ENCODE results near the gene LRRC63.

DNA sequence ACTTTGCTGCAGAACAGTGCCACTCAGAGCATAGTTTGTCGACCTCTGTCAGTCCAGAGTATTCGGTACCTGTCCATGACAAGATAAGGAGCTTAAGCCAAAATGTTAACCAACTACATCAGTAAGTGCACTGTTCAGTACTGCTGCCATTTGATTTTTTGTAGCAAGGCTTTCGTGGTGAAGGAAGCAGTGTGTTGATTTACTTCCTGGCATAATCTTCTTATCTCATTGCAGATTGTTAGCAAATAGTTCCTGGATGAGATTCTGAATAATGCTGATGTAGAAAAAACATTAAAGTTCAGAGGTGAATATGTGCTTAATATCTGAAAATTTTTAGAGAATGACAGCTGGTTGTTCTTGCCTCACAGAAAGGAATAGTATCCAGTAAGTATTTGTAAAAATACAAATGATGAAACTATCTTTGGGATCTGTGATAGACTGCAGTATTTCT, 85.7 kb downstream of the LRRC63 start:
- TF ChIP-seq, protein P1, sequence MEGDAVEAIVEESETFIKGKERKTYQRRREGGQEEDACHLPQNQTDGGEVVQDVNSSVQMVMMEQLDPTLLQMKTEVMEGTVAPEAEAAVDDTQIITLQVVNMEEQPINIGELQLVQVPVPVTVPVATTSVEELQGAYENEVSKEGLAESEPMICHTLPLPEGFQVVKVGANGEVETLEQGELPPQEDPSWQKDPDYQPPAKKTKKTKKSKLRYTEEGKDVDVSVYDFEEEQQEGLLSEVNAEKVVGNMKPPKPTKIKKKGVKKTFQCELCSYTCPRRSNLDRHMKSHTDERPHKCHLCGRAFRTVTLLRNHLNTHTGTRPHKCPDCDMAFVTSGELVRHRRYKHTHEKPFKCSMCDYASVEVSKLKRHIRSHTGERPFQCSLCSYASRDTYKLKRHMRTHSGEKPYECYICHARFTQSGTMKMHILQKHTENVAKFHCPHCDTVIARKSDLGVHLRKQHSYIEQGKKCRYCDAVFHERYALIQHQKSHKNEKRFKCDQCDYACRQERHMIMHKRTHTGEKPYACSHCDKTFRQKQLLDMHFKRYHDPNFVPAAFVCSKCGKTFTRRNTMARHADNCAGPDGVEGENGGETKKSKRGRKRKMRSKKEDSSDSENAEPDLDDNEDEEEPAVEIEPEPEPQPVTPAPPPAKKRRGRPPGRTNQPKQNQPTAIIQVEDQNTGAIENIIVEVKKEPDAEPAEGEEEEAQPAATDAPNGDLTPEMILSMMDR (tag by site-specific recombination; IDR thresholded peaks at IDR 0.05), result no peak
- TF ChIP-seq ZXDB (tag by site-specific recombination; IDR thresholded peaks at IDR 0.05) (no peak), ZNF398 (tag by site-specific recombination; IDR thresholded peaks at IDR 0.05) (no peak), ZNF558 (tag by site-specific recombination; IDR thresholded peaks at IDR 0.05) (no peak), ZNF121 (tag by site-specific recombination; IDR thresholded peaks at IDR 0.05) (no peak), ZNF776 (tag by site-specific recombination; IDR thresholded peaks at IDR 0.05; ENCODE audit: borderline replicate concordance) (no peak), ZNF629 (tag by site-specific recombination; IDR thresholded peaks at IDR 0.05) (no peak), ZSCAN18 (tag by site-specific recombination; IDR thresholded peaks at IDR 0.05) (no peak), ZNF580 (tag by site-specific recombination; IDR thresholded peaks at IDR 0.05) (no peak)
- TF ChIP-seq, protein P2, sequence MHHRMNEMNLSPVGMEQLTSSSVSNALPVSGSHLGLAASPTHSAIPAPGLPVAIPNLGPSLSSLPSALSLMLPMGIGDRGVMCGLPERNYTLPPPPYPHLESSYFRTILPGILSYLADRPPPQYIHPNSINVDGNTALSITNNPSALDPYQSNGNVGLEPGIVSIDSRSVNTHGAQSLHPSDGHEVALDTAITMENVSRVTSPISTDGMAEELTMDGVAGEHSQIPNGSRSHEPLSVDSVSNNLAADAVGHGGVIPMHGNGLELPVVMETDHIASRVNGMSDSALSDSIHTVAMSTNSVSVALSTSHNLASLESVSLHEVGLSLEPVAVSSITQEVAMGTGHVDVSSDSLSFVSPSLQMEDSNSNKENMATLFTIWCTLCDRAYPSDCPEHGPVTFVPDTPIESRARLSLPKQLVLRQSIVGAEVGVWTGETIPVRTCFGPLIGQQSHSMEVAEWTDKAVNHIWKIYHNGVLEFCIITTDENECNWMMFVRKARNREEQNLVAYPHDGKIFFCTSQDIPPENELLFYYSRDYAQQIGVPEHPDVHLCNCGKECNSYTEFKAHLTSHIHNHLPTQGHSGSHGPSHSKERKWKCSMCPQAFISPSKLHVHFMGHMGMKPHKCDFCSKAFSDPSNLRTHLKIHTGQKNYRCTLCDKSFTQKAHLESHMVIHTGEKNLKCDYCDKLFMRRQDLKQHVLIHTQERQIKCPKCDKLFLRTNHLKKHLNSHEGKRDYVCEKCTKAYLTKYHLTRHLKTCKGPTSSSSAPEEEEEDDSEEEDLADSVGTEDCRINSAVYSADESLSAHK (tag by site-specific recombination; IDR thresholded peaks at IDR 0.05), result no peak
- TF ChIP-seq, protein P3, sequence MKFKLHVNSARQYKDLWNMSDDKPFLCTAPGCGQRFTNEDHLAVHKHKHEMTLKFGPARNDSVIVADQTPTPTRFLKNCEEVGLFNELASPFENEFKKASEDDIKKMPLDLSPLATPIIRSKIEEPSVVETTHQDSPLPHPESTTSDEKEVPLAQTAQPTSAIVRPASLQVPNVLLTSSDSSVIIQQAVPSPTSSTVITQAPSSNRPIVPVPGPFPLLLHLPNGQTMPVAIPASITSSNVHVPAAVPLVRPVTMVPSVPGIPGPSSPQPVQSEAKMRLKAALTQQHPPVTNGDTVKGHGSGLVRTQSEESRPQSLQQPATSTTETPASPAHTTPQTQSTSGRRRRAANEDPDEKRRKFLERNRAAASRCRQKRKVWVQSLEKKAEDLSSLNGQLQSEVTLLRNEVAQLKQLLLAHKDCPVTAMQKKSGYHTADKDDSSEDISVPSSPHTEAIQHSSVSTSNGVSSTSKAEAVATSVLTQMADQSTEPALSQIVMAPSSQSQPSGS (tag by site-specific recombination; IDR thresholded peaks at IDR 0.05; ENCODE audit: low read depth), result no peak
- TF ChIP-seq, protein P4, sequence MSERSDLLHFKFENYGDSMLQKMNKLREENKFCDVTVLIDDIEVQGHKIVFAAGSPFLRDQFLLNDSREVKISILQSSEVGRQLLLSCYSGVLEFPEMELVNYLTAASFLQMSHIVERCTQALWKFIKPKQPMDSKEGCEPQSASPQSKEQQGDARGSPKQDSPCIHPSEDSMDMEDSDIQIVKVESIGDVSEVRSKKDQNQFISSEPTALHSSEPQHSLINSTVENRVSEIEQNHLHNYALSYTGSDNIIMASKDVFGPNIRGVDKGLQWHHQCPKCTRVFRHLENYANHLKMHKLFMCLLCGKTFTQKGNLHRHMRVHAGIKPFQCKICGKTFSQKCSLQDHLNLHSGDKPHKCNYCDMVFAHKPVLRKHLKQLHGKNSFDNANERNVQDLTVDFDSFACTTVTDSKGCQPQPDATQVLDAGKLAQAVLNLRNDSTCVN (tag by site-specific recombination; optimal IDR thresholded peaks at IDR 0.05), result no peak
- TF ChIP-seq, protein P5, sequence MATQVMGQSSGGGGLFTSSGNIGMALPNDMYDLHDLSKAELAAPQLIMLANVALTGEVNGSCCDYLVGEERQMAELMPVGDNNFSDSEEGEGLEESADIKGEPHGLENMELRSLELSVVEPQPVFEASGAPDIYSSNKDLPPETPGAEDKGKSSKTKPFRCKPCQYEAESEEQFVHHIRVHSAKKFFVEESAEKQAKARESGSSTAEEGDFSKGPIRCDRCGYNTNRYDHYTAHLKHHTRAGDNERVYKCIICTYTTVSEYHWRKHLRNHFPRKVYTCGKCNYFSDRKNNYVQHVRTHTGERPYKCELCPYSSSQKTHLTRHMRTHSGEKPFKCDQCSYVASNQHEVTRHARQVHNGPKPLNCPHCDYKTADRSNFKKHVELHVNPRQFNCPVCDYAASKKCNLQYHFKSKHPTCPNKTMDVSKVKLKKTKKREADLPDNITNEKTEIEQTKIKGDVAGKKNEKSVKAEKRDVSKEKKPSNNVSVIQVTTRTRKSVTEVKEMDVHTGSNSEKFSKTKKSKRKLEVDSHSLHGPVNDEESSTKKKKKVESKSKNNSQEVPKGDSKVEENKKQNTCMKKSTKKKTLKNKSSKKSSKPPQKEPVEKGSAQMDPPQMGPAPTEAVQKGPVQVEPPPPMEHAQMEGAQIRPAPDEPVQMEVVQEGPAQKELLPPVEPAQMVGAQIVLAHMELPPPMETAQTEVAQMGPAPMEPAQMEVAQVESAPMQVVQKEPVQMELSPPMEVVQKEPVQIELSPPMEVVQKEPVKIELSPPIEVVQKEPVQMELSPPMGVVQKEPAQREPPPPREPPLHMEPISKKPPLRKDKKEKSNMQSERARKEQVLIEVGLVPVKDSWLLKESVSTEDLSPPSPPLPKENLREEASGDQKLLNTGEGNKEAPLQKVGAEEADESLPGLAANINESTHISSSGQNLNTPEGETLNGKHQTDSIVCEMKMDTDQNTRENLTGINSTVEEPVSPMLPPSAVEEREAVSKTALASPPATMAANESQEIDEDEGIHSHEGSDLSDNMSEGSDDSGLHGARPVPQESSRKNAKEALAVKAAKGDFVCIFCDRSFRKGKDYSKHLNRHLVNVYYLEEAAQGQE (tag by site-specific recombination; IDR thresholded peaks at IDR 0.05), result no peak
